Measurements from ENCODE around the gene SORCS2. TPM values are rescaled to one million over a fixed set of nuclear protein-coding genes. Genes with fewer than 3 reads are reported as not detected.

Gene SORCS2
- total RNA-seq, 4 donors from 2014 or later = 1.1 to 2.5 (median 2.0) TPM

GRCh38 chr4:7416745-7417432 is 224.6 kb downstream of the SORCS2 start:
- no peak for DNase-seq
- no peak for TF ChIP-seq CTCF (IDR thresholded peaks at IDR 0.05)
- no peak for TF ChIP-seq POLR2A (IDR thresholded peaks at IDR 0.05)
- 79 to 81% methylated on average over 12 to 14 of the region's 14 CpGs for WGBS, 2 donors

GRCh38 chr4:7417639-7418038 is 225.3 kb downstream of the SORCS2 start:
- DNase-seq = no peak
- no peaks in the 10 kb centered on the region for H3K36me3 ChIP-seq
- peaks cover 0 to 11% (median 0%) of the 10 kb centered on the region in 3 donors for H3K4me1 ChIP-seq
- H3K9me3 ChIP-seq = no peaks in the 10 kb centered on the region
- TF ChIP-seq CTCF (IDR thresholded peaks at IDR 0.05) (no peak), POLR2A (IDR thresholded peaks at IDR 0.05) (no peak)
- intact Hi-C loops (cut with DNase I) = no loop called here
- 74 to 84% methylated on average over 3 to 5 of the region's 9 CpGs for WGBS, 2 donors
- no peak overlapping the region for H3K4me3 ChIP-seq
- no peak overlapping the region for H3K27ac ChIP-seq
- H3K27me3 ChIP-seq = peaks cover 0 to 16% (median 0%) of the 10 kb centered on the region in 4 donors

More at GRCh38 chr4:7416745-7417432, 224.6 kb downstream of the SORCS2 start:
- Histone ChIP-seq H3K4me1 (peaks cover 0 to 11% (median 0%) of the 10 kb centered on the region in 3 donors), H3K27me3 (peaks cover 0 to 15% (median 0%) of the 10 kb centered on the region in 4 donors), H3K4me3 (no peak overlapping the region), H3K27ac (no peak overlapping the region), H3K36me3 (no peaks in the 10 kb centered on the region), H3K9me3 (no peaks in the 10 kb centered on the region)
- intact Hi-C loops (cut with DNase I) = no loop called here

GRCh38 chr4:7418131-7418943 is 226.0 kb downstream of the SORCS2 start:
- TF ChIP-seq POLR2A (IDR thresholded peaks at IDR 0.05) (no peak), CTCF (IDR thresholded peaks at IDR 0.05) (no peak)
- Histone ChIP-seq H3K4me1 (peaks cover 0 to 11% (median 0%) of the 10 kb centered on the region in 3 donors), H3K27ac (no peak overlapping the region), H3K4me3 (no peak overlapping the region), H3K36me3 (no peaks in the 10 kb centered on the region), H3K27me3 (peaks cover 0 to 11% (median 0%) of the 10 kb centered on the region in 4 donors), H3K9me3 (no peaks in the 10 kb centered on the region)
- WGBS, 2 donors = 85 to 89% methylated on average over 11 to 13 of the region's 15 CpGs
- intact Hi-C loops (cut with DNase I) = no loop called here
- no peak for DNase-seq

- H3K36me3 ChIP-seq = no peaks in the 10 kb centered on the region
- H3K27me3 ChIP-seq = peaks cover 0 to 11% (median 0%) of the 10 kb centered on the region in 4 donors
- no peak overlapping the region for H3K4me3 ChIP-seq
- intact Hi-C loops (cut with DNase I) = no loop called here
- peaks cover 0 to 26% (median 6%) of the 10 kb centered on the region in 3 donors for H3K4me1 ChIP-seq
- no peaks in the 10 kb centered on the region for H3K9me3 ChIP-seq
- no peak overlapping the region for H3K27ac ChIP-seq
- DNase-seq = no peak
- TF ChIP-seq CTCF (IDR thresholded peaks at IDR 0.05) (no peak), POLR2A (IDR thresholded peaks at IDR 0.05) (no peak)
- WGBS, 2 donors = 39 to 60% methylated on average over 1 to 2 of the region's 4 CpGs
Measured at GRCh38 chr4:7419961-7420660, 227.8 kb downstream of the SORCS2 start.

All from esophagus squamous epithelium (tissue), 5 donors.